Head of caudate nucleus (tissue), 42 donors: ENCODE measurements around the gene RGP1.

Source experiments
- DNase-seq, 42 donors: peaks; one replicate each; pipeline versions ENCODE4 v3.0.0 to v3.0.0-alpha.2; 2020 to 2021; ENCODE audit warnings: mixed read lengths in 7 of 42
- intact Hi-C: fragments of 100-400 bp; cut with DNase I; formaldehyde crosslinking; loops from one replicate; pipeline ENCODE4 v1.15.0; 2022

The RGP1 gene, protein sequence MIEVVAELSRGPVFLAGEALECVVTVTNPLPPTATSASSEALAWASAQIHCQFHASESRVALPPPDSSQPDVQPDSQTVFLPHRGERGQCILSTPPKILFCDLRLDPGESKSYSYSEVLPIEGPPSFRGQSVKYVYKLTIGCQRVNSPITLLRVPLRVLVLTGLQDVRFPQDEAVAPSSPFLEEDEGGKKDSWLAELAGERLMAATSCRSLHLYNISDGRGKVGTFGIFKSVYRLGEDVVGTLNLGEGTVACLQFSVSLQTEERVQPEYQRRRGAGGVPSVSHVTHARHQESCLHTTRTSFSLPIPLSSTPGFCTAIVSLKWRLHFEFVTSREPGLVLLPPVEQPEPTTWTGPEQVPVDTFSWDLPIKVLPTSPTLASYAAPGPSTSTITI

DNA sequence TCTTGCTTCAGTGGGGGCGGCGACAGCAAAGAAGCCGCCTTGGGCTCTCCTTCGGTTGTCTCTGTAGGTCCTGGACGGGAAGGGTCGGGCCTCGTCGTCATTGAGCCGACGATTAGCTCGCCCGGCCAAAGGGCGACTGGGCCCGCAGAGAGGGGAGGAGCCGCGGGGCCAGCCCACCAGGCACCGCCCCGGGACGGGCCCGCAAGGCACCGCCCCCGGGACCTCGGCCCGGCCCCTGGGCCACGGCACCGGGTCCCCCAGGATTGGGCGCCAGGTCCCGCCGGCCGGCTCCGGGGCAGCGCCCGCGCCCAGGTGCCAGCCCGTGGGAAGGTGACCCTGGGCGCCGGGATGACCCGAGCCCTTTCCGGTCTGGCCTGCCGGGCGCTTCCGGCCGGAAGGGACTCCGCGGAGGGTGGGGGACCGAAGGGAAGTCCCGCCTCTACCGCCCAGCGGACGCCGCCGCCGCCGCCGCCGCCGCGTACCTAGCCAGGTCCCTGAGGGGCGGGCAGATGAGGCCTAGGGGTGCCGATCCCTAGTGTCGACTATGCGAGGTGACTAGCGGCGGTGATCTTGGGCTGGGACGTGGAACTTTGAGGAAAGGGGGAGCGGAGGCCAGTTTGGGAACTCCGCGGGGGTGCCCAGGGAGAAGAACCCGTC is at the start of gene RGP1, which contains the start of gene GBA2:
TSS of gene RGP1 (plus strand) at position 430 of the 657 bp plus-strand sequence. CDS start 469 bp downstream, outside the sequence.
TSS of gene GBA2 (minus strand) at position 371 of the 657 bp plus-strand sequence. CDS start 524 bp downstream, outside the sequence.
- intact Hi-C loops: no loop called here
- peak; percentile 40 to 90 (median 82) for DNase-seq

DNA sequence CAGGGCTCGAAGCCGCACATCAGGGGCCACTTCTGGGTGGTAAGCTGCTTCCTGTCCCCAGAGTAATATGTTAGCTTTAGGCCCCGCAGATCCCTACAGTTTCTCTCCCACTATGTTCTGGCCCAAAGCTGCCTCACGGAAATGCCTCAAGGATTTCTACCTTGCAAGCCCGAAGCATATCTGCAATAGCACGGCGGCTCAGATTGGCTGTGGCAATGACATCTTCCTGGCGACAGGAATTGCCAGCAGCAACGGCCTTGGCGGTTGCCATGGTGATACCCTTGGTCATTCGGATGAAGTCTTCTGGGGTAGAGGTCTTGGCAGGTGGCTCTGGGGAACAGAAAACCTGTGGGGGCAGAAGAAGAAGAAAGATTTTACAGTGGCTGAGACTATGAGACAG is 49.1 kb upstream of the RGP1 start:
- intact Hi-C loops: no loop called here
- DNase-seq: no peak

GRCh38 chr9:35700942-35701341 is 48.1 kb upstream of the RGP1 start:
- no peak for DNase-seq
- intact Hi-C loops: no loop called here

DNA sequence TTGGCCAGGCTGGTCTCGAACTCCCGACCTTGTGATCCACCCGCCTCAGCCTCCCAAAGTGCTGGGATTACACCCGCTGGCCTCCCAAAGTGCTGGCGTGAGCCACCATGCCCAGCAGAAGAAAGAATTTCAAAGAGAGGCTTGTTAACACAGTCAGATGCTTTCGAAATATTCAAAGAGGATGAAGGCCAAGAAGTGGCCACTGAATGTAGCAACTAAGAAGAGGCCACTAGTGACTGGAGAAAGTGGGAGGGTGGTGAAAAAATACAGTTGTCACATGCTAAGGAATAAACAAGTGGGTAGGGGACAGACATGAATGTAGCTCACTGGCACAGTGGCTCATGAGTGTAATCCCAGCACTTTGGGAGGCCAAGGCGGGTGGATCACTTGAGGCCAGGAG is 46.4 kb upstream of the RGP1 start:
- intact Hi-C loops: no loop called here
- no peak for DNase-seq

DNA sequence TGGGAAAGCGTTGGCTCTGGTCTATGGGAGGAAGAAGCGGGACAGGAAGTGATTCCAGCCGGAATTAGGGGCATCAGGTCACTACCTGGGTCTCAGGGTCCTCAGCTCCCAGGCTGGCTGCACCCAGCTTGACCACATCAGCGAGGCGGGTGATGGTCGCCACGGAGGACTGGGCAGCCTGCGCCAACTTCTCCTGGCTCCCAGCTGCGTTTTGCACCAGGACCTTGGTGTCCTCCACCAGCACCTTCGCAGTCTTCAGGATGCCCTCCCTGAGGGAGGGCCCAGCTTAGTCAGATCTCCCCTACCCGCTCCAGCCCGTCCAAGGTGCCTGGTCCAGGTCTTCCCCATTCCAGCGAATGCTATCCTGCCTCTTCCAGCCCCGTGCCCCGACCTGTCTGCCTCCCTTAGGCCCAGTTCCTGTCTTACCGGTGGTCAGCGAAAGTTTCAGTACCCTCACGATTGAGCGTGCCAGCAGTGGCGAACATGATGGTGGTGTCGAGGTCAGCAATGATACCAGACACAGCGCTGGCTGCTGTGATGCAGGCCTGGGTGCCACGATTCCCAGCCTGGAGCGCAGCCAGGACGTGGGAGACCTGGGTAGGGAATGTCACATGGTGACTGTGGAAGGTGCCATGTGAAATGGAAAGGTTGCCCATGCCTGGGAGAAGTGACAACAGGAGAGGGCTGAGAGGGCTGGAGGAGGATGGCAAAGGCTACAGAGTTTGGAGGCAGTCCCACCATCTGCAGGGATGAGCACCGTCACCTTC is 45.0 kb upstream of the RGP1 start:
- intact Hi-C loops: no loop called here
- no peak for DNase-seq

DNA sequence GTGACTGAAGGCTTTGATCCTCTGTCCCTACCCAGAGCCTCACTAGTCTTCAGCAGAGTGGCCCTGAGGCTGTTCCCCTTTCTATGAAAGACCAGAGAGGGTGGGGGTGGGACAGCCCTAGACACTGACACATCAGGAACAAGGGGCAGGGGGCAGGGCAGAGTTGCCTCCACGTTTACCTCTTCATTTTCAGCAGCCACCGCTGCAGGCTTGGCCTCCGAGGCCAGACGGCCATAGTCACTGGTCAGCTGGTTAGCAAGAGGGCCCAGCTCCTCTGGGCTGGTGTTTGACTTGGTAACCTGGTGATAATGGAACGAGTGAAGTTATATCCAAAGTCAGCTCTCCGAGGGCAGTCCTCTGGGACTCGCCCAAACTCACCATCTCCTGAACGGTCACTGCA is 43.7 kb upstream of the RGP1 start:
- no peak for DNase-seq
- intact Hi-C loops: no loop called here

DNA sequence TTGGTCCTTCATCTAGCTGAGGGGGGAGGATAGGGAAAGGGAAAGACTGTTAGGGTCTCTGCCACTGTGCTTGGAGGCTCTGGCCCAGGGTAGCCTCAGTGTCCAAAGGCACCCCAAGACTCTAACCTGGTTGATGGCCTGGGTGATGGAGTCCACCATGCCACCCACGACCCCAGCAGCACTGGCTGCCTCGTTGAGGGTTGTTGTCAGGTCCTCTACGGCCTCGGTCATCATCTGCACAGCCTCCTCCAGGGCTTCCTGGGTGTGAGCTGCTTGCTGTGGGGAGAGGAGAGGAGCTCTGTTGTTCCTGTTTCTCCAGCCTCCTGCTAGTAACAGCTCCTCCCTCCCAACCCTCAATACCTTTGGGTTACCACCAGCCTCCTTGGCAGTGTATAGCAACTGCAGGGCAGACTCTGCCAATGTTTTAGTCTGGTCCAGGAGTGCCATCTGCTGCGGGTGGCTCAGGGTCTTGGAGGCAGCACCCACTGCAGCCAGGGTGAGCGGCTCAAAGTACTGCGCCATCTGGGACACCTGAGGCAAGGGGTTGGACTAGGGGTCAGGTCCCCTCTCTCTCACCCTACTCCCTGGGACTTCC is 43.2 kb upstream of the RGP1 start:
- no peak for DNase-seq
- intact Hi-C loops: no loop called here

DNA sequence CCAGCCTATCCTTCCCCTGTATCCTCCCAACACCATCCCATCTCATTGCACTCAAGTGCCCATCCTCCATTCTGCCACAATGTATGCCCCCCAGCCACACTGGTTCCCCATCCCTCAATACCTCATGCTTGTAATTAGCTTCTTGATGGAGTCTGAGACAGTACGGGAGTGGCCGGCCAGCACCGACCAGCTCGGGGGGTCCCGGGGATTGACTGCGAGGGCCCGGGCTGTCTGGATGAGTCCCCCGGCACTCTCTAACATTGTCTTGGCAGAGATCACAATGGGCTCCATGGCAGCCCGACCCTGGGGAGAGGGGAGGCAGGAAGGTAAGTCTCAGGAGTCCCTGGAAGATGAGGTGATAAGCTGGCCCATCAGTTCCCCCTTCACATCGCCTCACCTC is 42.1 kb upstream of the RGP1 start:
- intact Hi-C loops: no loop called here
- no peak for DNase-seq

DNA sequence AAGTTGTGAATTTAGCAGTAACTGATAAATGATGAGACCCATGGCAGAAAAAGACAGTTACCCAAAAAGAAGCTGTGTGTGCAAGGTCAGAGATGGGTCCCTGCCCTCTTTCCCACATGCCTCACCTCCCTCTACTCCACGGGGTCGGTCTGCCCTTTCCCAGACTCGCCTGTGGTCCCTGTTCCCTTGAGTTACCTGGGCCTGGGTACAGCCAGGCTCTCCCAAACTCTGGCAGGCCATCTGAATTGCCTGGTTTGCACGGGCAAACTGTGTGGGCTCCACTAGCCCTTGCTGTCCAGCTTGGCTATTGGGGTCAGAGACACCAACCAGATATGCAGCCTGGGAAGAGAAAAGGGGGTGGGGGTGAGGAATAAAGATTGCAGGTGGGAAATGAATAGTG is 40.9 kb upstream of the RGP1 start:
- DNase-seq: no peak
- intact Hi-C loops: no loop called here

GRCh38 chr9:35710818-35711500 is 38.1 kb upstream of the RGP1 start:
- intact Hi-C loops: no loop called here
- no peak for DNase-seq

- intact Hi-C loops: no loop called here
- DNase-seq: no peak
Observed at GRCh38 chr9:35711501-35712428, 37.3 kb upstream of the RGP1 start.

GRCh38 chr9:35712762-35713400 is 36.2 kb upstream of the RGP1 start:
- intact Hi-C loops: no loop called here
- no peak for DNase-seq

- intact Hi-C loops: no loop called here
- DNase-seq: no peak
Observed at GRCh38 chr9:35713578-35713977, 35.5 kb upstream of the RGP1 start.

DNA sequence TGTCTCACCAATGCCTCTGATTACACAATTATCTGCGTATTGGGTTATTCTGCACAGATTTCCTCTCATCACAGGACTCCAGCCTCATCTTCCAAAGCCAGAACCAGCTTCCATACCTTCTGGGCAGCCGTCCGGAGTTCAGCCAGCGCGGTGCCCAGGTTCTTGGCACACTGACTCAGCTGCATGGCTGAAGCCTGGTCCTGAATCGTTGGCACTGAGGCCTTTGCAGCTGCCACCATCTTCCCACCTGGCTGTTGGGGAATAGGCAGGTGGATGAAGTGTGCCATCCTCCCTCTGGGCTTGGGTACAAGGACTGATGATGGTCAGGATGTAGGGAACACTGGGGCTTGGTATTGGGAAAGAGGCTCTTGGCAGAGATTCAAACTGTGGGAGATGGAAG is 35.0 kb upstream of the RGP1 start:
- DNase-seq: no peak
- intact Hi-C loops: no loop called here

- DNase-seq: peak in 34 of 42 donors; percentile 15 to 82 (median 47)
- intact Hi-C loops: no loop called here
Observed at GRCh38 chr9:35714579-35715252, 34.4 kb upstream of the RGP1 start.

- peak in 1 of 42 donors; percentile 26 for DNase-seq
- intact Hi-C loops: no loop called here
Observed at GRCh38 chr9:35716230-35716629, 32.9 kb upstream of the RGP1 start.
